Body of pancreas (tissue), 4 donors: ENCODE measurements around the gene OR8G1.

Source experiments
- POLR2A ChIP-seq, 3 donors: fragments of 450-650 bp; IDR thresholded peaks; one replicate each; pipeline ENCODE4 v1.6.1; 2016; ENCODE audit warnings: antibody characterized with exemption in 3 of 3, mild to moderate bottlenecking in 2 of 3
- TF ChIP-seq, protein P1 (sequence below), 7 experiments: fragments of 450-650 bp in 4 of 7; fragments of 200-600 bp in 3 of 7; sonication (generic) in 3 of 7; IDR thresholded peaks; one replicate each; pipeline ENCODE4 v1.5.1; 2016 to 2019; ENCODE audit warnings: antibody characterized with exemption in 7 of 7

DNA sequence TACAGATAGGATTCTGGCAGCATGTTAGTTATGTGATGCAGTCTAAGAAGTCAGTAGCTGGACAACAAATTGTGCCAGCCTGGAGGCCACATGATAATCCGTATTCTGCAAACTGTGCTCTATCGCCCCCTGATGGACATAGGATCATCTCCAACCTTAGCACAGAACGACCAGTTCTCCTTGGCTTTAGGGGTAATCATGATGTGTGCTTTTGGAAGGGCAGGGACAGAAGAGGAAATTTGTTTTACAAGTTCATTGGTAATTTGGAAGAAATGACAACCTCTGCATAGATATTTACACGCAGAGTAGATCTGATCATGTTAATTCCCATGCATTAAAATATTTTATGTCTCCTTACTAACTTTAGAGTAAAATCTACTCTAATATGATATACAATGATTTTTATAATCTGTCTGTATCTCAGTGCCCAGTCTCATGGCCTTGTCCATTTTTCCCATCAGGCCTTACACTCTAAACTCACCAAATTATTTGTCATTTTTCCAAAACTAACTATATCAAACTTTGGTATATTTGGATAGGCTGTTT is 45.6 kb upstream of the OR8G1 start:
- TF ChIP-seq, protein P1, sequence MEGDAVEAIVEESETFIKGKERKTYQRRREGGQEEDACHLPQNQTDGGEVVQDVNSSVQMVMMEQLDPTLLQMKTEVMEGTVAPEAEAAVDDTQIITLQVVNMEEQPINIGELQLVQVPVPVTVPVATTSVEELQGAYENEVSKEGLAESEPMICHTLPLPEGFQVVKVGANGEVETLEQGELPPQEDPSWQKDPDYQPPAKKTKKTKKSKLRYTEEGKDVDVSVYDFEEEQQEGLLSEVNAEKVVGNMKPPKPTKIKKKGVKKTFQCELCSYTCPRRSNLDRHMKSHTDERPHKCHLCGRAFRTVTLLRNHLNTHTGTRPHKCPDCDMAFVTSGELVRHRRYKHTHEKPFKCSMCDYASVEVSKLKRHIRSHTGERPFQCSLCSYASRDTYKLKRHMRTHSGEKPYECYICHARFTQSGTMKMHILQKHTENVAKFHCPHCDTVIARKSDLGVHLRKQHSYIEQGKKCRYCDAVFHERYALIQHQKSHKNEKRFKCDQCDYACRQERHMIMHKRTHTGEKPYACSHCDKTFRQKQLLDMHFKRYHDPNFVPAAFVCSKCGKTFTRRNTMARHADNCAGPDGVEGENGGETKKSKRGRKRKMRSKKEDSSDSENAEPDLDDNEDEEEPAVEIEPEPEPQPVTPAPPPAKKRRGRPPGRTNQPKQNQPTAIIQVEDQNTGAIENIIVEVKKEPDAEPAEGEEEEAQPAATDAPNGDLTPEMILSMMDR (IDR thresholded peaks at IDR 0.05) = peak; percentile 14 to 49 (median 41)
- no peak for TF ChIP-seq POLR2A (IDR thresholded peaks at IDR 0.05)
